NCI-H2029 (cell line): ENCODE data around the gene LAMTOR4.

Experiments
- DNase-seq: peaks from one replicate; lab custom pipeline; 2025; lab: John Stamatoyannopoulos, UW

Gene LAMTOR4

DNA sequence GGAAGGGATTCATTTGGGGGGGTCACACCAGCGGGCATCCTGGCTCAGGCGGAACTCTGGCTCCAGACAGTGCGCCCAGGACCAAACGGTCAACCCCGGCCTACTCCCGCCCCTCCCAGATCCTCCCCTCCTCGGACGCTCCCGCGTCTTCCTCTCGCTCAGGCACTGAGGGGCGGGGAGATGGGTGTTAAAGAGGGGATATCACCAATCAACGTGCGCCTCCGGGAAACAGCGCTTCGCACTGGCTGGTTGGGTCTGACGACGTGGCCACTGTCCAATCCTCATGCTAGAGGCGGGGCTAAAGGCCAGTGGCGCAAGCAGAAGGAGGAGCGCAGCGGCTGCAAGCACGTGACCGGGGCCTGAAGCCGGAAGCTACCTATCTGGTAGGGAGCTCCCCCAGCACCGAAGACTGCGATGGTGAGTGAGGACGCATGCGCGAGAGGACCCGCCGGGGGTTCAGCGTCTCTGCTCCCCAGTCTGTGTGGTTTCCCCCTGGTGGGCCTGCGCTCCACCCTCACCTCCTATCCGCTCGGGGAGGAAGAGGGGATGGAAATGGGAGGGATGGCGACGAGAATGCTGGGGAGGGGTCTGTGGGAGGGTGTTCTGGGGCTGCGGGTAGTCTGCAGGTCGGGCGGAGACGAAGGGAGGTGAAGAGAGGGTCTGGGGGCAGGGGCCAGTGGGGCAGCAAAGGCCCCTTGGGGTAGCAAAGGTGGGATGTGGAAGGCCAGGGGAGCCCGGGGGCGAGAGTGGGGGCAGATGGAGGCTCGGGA, at the start of gene LAMTOR4:
Gene LAMTOR4 (plus strand): TSS at position 360 of the 770 bp plus-strand sequence. CDS start 55 bp downstream, at position 415.
- peak; percentile 98 for DNase-seq

DNA sequence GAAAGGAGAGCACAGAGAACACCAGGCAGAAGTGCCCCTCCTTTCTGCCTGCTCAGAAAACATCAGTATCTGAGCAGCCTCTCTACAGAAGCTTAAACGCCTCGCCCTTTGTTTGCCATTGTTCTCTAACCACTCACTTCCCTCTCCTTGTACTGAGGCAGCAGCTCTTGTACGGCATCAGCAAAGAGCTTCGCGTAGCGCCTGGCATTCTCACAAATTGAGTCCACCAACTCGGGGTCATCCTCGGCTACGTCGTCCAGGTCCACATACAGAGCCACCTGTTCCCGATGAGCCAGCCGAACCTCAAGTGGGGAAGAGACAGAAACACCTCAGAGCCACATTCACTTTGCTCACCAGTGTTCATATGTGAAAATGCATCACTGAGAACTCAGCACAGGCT, 49.3 kb upstream of the LAMTOR4 start:
- DNase-seq, result no peak

DNA sequence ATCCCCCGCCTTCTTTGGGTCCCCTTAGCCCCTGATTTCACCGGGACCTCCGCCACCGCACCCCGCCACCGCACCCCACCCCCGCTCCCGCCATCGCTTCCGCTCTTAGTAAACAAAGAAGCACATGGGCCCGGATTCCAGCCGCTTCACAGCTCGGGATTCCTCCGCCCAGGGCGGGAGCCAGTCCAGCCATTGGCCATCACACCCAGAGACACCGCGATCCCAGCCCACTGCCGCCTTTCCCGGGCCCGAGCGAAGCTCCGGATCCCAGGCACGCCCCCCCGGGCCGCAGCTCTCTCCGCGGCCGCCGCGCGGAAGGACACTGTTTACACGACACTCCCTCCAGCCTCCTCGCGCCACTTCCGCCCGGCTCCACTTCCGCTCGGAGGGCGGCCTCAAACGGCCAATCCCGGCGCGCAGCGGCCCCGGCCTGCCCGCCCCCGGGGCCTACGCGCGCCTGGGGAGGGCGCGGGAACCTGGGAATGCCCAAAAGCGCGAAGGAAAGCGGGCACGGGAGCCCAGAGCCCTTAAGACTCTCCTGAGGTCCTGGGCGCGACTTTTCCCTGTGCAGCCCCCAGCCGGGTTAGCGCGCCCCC, 48.2 kb upstream of the LAMTOR4 start:
- peak; percentile 99 for DNase-seq

DNA sequence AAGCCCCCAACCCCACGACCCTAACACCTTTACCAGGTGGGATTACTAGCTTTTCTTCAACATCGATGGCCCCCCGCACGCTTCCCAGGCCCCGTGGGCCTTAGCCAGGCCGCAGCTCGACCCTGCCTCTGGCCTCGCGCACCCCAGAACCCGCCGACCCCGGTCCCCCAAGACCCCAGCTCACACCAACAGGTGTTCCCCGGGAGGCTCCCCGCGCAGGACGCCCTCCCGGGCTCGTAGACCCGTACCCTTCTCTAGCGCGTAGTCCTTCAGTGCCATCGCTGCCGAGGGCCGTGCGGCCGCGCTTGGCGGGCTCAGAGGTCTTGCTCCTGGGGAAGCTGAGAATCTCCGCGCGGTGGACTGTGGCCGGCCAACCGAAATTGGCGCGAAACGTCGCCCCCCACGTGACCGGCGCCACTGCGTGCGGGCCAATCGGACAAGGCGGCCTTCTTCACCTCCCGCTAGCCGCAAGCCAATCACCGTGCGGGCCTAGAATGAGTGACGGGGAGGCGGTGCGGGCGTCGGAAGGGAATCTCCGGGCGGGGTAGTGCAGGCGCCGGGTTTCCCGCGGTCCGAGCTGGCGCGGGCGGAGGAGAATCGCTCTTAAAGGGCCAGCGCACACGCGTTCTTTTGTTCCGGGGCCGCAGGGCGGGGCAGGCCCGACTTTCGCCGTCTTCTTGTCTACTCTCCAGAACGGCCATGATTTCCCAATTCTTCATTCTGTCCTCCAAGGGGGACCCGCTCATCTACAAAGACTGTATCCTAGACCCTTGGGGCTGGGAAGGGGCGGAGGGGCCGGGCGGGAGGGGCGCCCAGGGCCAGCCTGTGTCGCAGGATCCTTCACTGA, 47.5 kb upstream of the LAMTOR4 start, which contains the start of the genes AP4M1 and MCM7:
Gene AP4M1 (plus strand): TSS at position 628 of the 847 bp plus-strand sequence. CDS start 72 bp downstream, at position 700.
Gene MCM7 (minus strand): TSS at position 382 of the 847 bp plus-strand sequence. CDS start 103 bp downstream, at position 279.
- peak; percentile 98 for DNase-seq

DNA sequence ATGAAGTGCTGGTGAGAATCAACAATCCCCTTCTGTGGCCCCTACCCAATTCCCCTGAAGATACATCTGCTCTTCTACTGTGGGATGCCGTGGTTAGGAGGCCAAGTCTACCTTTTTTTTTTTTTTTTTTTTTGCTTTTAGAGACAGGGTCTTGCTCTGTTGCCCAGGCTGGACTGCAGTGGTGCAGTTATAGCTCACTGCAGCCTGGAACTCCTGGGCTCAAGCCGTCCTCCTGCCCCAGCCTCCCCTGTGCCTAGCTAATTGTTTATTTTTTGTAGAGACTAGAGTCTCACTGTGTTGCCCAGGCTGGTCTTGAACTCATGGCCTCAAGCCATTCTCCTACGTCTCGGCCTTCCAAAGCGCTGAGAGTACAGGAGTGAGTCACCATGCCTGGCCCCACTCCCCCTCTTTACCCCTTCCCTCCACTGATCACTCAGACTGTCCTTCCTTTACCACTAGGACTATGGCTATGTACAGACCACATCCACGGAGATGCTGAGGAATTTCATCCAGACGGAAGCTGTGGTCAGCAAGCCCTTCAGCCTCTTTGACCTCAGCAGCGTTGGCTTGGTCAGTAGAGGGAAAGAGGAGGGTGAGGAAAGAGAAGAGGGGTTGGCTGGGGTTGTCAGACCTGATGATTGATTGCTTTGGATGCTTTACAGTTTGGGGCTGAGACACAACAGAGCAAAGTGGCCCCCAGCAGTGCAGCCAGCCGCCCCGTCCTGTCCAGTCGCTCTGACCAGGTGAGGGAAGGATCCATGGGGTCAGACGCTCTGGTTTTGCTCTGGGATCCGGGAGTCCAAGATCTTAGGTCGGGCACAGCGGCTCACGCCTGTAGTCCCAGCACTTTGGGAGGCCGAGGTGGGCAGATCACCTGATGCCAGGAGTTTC, 45.5 kb upstream of the LAMTOR4 start:
- no peak for DNase-seq

GRCh38 chr7:100105534-100105933, 43.2 kb upstream of the LAMTOR4 start:
- DNase-seq, result no peak

DNA sequence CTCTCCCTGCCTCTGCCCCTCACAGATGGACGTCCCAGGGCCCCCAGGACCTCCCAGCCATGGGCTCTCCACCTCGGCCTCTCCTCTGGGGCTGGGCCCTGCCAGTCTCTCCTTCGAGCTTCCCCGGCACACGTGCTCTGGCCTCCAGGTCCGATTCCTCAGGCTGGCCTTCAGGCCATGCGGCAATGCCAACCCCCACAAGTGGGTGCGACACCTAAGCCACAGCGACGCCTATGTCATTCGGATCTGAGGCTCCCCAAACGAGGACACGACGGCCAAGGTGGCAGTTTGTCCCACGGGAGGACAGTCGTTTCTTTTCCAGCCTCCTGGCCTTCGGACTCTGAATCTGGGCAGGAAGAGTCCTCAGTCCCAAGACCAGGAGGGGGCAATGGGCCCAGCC, 42.1 kb upstream of the LAMTOR4 start:
- no peak for DNase-seq

DNA sequence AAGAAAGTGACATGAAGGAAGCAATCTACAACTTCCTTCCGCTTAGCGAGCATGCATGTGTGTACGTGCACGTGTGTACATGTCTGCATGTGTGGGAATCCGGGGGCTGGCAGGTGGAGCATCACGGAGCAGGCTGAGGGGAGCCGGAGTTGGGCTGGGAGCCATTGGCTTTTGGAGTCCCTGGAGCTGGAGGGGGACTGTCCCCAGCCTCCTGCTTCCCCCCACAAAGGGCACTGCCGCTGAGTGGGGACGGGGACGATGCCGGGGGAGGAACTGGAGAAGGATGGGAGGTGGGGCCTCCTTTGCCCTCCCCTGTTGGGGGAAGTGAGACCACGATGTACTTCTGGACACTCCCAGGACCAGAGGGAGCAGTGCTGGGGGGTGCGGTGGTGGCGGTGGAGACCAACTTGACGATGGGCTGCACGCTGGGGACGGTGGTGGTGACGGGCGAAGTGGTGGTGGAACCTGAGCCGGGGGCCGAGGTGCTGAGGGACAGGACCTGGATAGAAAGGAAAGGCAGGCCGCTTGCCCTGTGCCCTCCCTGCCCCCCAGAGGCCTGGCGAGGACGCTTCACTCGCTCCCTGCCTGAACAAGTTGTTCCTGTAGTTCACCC, 41.5 kb upstream of the LAMTOR4 start:
- DNase-seq, result no peak

GRCh38 chr7:100107890-100108289, 40.8 kb upstream of the LAMTOR4 start:
- no peak for DNase-seq

GRCh38 chr7:100109521-100110163, 39.1 kb upstream of the LAMTOR4 start:
- DNase-seq, result no peak

- no peak for DNase-seq
Measured at GRCh38 chr7:100111156-100111555, 37.6 kb upstream of the LAMTOR4 start.

DNA sequence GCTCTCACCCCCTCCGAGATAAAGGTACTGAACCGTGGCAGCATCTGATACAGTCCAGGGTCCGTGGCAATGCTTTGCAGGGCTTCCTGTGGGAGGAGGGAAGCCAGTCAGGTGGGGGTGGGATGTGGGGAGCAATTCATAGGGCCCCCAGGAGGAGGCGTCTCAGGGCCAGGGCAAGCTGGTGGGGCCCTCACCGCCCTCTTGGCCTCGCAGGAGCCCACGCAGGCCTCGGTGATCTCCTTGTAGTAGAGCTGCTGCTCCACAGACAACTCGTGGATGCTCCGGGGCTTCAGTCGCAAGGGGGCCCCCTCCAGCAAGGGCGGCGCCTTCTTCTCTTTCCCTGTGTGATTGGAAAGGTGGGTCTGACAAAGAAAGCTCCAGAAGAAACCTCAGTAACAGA, 36.8 kb upstream of the LAMTOR4 start:
- DNase-seq, result no peak

- DNase-seq, result no peak
Measured at GRCh38 chr7:100115026-100115425, 33.7 kb upstream of the LAMTOR4 start.

DNA sequence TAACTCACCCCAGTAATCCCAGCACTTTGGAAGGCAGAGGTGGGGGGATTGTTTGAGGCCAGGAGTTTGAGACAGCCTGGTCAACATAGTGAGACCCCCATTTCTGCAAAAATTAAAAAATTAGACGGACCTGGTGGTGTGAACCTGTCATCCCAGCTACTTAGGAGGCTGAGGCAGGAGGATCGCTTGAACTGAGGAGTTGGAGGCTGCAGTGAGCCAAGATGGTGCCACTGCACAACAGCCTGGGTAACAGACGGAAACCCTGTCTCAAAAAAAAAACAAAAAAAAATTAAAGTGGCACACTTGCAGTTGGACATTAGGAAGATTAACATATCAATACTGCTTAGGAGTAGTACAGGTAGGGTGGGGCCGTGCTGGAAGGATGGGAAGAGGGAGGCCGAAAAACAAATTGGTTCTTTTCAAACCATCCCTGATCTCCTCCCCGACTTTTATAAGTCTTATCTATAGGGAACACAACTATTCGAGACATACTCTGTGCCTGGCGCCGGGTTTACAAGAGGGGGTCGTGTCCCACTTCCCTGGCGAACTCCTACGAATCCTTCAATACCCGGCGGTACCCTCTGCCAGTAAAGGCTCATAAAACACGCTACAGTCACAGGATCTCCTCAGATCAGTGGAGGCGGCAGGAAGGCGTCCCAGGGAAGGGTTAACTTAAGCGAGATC, 30.2 kb upstream of the LAMTOR4 start:
- no peak for DNase-seq

DNA sequence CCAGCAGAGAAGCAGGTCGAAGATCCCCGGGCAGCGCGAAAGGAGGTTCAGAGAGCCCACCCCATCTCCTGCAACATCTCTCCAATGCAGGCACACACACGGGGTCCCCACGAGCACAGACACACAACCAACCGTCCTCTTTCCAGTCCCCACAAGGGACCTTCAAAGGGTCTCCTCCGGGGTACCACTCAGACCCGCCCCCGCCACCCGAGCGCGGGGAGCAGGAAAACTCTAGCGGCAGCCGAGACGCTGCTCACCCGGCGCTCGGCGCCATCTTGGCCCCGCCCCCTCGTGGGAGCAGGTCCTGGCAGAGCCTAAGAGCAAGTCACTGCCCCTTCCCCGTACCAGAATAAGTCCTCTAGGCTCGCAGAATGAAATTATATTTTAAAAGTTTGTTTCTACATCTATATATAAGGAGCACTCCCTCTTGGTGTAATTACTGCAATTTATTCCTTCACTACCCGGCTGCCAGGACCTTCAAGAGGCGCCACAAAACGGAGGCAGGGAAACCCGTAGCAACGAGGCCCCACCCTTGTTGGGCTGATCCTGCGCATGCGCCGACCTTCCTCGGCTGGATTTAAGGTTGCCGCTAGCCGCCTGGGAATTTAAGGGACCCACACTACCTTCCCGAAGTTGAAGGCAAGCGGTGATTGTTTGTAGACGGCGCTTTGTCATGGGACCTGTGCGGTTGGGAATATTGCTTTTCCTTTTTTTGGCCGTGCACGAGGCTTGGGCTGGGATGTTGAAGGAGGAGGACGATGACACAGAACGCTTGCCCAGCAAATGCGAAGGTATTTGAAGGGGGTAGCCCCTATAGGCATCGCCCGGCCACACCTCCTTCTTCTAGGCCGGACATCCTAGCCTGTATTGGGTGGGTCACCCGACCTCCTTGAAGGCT, 29.4 kb upstream of the LAMTOR4 start, which contains the start of the genes CNPY4 and TAF6:
Gene CNPY4 (plus strand): TSS at position 563 of the 898 bp plus-strand sequence. CDS start 111 bp downstream, at position 674.
Gene TAF6 (minus strand): TSS at position 287 of the 898 bp plus-strand sequence. CDS start 5,149 bp downstream, outside the sequence.
- DNase-seq, result peak; percentile 91

DNA sequence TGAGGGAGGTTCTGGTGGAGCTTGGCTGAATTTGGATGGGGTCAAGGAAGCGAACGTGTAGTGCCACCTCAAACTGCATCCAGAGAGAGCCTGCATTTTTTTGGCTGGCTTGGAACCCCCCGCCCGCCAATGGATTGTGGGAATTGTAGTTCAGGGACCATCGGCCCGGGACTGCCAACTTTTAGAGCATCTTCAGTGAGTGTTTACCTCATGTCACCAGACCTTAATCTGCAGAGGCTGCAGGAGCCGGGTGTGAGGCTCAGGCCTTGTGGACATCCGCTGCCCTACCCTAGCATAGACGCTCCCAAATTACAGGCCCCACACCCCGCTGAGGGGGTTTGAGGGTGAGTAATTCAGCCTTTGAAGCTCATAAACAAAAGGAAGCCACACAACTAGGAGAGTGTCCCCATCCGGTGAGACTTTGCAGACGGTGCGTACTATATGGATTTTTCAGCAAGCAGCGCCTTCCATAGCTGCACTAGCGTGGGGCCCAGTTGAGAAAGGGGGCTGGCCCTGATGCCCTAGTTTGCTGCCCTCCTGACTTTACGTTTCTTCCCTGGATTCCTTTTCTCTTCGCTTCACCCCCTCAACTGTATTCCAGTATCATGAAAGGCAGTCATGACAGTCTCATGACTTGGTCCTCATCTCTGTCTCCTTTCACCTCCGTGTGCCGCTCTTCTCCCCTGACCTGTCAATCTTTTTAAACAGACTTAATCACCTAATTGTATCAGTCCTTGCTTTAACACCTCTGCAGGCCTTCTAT, 28.6 kb upstream of the LAMTOR4 start:
- DNase-seq, result peak; percentile 23

DNA sequence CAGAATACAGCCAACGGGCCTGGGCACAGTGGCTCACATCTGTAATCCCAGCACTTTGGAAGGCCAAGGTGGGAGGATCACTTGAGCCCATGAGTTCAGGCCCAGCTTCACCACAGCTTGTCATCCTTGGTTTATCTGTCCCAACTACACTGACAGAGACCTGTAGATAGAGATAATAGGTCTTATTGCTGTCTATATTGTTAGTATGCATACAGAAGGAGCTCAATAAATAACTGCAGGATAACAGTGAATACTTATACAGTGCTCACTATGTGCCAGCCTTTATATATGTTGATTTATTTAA, 28.0 kb upstream of the LAMTOR4 start:
- no peak for DNase-seq

DNA sequence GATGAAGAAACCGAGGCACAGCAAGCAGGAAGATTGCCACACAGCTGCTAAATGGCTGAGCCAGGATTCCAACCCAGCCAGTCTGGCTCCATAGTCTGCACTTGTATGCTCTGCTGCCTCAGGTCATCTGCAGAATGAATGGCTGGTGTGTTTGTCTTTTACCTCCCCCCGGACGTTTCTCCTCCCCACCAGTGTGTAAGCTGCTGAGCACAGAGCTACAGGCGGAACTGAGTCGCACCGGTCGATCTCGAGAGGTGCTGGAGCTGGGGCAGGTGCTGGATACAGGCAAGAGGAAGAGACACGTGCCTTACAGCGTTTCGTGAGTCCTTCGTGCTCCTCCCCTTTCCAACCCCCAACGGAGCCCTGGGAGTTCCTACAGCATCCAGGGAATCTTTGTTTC, 26.7 kb upstream of the LAMTOR4 start:
- peak; percentile 98 for DNase-seq
